AG09309 (cell line): ENCODE results near the gene CIAO2B.

Source experiments
- DNase-seq: peaks from one replicate; pipeline ENCODE4 v3.0.0-alpha.2; 2010; ENCODE audit warnings: low read depth
- H3K4me3 ChIP-seq: 2 replicates; pipeline ENCODE4 v1.5.1; 2011; ENCODE audit warnings: mild to moderate bottlenecking, low read depth, low read length, moderate library complexity; ENCODE audit not compliant: control insufficient read depth
- CTCF ChIP-seq: IDR thresholded peaks from 2 replicates; pipeline ENCODE4 v1.5.1; 2011; ENCODE audit warnings: mild to moderate bottlenecking, low read depth, low read length, inconsistent platforms; ENCODE audit not compliant: insufficient read depth, control insufficient read depth; ENCODE audit errors: missing control alignments

CIAO2B gene

DNA sequence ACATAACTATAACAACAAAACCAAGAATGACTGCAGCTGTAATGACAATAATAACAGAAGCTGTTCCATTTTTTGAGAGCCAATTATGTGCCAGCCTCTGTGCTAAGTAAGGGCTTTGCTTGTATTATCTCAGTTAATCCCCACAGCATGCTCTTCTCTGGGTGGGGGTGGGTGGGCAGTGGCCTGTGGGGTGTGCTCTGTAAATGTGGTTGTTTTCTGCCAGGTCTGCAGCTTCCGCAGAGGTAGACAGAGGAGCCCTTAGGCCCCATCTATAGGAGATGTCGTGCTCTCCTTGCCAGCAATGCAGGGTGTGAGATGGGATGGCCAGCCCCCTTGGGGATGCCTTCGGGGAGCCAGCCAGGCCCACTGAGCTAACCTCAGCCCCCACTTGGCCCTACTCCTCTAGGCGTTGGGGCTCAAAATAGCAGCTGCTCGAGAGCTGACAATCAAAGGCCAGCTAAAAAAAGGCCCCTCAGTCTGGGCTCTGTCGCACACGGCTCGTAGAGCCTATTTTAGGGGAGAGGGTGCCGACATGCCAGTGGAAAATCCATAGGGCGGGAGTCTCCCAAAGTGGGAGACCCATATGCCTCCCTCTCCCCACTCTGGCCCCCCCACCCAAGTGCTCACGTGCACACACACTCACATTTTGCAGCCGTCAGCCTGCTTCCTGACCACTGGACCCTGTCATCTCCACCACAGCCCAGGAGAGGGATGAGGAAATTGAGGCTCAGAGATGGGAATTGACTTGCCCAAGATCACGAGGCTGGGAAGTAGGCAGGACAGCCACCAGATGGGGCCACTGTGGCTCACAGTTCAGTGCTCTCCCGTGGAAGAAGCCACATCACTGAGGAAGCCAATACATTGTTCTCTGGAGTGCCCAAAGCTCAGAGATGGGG lies 31.3 kb downstream of the CIAO2B start:
- no peak for TF ChIP-seq CTCF
- no peak for DNase-seq
- no peak overlapping the region for H3K4me3 ChIP-seq

DNA sequence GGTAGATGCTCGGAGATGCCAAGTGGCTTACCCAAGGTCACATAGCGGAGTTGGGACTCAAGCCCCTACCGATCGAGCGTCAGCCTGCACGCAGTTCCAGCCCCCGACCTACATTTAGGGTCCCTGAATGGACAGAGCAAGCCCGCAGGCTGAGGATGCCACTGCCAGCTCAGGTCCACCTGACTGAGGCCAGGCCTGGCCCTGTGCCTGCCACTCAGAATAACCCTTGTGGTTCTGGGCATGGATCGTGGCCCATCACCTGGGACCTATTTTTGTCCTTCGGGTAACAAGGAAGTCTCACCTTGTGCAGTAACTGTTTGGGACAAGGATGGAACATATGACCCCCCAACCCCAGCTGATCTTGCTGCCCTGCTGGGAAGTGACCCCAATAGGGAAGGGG lies 32.6 kb downstream of the CIAO2B start:
- no peak for DNase-seq
- no peak for TF ChIP-seq CTCF
- H3K4me3 ChIP-seq = no peak overlapping the region

DNA sequence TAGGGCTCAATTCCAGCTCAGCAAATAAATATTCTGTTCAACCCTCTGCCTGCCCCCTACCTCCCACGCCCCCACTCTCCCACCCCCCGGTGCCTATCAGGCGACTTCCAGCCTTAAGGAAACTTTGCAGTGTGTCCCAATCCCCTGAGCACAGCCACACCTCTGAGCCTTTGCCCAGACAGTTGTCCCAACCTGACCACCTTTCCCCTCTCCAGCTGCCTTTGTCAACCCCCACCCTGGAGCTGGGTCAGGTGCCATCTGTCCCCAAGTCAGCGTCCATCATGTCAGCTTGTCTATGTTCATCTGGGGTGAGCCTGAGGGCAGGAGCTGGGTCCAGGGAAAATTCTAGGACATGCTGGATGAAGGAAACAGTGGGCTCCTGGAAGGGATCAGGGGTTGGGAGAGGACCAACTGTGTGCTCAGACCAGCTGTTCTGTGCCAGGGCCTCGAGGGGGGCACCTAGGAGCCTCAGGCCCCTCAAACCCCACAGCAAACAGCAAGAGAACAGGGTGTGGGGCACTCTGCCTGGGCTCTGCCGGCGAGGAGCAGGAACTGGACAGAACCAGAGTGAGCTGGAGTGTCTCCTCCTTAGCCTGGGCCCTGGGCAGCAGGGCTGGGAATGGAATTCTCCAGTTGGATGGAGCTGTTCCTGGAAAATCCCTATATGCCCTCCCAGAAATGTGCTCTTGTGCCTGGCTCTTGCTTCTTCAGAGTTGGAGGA lies 33.3 kb downstream of the CIAO2B start:
- H3K4me3 ChIP-seq = no peak overlapping the region
- no peak for TF ChIP-seq CTCF
- DNase-seq = no peak

DNA sequence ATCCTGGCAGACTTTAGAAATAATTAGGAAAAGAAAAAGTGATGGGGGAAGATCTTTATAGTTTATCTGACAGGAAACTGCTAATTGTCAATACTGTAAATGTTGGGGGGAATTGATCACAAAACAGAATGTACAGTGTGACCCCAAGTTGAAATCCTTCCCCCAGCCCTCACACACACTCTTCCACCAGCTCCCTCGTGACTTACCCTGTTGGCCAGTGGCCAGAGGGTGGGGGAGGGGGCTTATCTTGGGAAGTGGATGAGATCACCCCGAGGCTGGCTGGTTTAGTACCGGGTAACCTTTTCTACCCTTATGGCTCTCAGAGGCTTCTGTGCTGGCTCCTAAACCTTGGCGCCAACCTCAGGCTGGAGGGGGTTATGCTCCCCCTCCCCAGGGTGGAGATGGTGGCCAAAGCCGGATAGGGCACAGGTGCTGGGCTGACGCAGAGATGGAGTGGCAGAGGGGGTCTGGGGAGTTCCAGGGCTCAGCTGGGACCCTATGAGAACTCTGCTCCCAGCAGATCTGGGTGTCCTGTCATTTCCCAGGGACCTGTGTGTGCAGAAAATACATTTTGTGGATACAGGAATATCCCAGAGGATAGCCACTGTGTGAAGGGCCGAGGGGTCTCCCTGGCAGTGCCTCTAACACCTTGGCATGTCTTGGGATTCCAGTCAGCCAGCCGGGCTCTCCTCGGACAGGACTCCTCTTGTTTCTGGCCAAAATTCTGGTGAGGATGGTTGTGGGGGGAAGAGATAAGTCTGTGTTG lies 34.1 kb downstream of the CIAO2B start:
- DNase-seq = no peak
- no peak for TF ChIP-seq CTCF

GRCh38 chr16:66899310-66899944 lies 34.8 kb downstream of the CIAO2B start:
- TF ChIP-seq CTCF = no peak
- no peak overlapping the region for H3K4me3 ChIP-seq
- no peak for DNase-seq

More for the DNA sequence above, 34.1 kb downstream of the CIAO2B start:
- H3K4me3 ChIP-seq = no peak overlapping the region

- TF ChIP-seq CTCF = no peak
- no peak overlapping the region for H3K4me3 ChIP-seq
- no peak for DNase-seq
Observed at GRCh38 chr16:66898933-66899309, 35.3 kb downstream of the CIAO2B start.
